Stimulated activated naive CD4-positive, alpha-beta T cell (primary cell): ENCODE measurements around the gene FAM83G.
"Not testable (repeated sequence)": the region's sequence is repeated elsewhere in the genome, so short reads cannot be mapped to it uniquely, and the experiment has no call there.

Experiments used
- DNase-seq, 6 experiments: peaks; one replicate each; lab custom pipeline; 2025; lab: John Stamatoyannopoulos, UW

The FAM83G gene

DNA sequence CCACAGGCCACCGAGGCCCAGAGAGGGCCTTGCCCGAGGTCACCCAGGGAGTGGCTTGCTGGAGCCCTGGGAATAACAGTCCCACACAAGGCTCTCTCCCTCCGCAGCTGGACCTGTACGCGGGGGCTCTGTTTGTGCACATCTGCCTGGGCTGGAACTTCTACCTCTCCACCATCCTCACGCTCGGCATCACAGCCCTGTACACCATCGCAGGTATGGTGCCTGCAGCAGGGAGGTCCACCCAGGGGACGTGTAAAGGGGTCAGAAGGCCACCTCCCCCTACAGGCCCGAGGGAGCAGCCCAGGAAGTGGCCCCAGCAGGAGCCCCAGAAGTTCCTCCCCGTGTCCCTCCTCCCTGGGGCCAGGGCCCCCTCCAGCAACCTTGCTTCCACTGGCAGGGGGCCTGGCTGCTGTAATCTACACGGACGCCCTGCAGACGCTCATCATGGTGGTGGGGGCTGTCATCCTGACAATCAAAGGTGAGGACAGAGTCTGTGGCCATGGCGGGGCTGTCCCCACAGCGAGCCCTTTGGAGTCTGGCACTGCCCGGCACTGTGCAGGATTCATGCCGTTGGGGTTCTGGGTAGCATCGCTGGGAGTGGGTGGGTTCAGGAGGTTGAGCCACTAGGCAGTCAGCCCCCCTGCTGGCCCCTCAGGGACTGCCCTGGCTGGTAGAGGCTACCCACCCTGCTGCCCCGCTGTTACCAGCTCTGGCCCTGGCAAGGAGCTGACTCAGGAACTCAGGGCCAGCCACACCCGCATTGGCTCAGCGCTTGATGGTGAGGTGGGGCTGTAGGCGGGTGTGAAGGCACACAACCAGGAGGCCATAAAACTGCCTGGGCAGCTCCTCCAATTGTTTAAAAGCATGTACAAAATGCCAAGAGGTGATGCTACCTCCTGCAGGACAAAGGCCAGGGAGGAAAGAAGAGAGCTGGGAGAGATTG lies 35.3 kb downstream of the FAM83G start:
- no peak for DNase-seq

DNA sequence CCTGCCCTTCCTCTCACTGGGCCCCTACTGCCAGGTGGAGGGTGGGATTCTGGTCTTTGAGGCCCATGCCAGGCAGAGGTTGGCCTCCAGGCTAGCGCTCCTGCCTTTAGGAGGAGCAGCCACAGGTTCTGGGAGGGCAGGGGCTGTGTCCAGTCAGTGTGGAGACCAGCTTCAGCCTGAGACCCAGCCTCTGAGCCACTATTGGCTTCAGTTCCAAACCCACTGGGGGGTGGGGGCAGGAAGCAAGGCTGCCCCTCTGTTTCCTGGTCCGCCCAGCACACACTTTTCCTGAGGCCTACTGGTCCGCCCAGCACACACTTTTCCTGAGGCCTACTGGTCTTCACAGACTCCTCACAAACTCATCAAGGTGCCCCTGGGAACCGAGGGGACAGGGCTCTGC lies 36.2 kb downstream of the FAM83G start:
- no peak for DNase-seq

DNA sequence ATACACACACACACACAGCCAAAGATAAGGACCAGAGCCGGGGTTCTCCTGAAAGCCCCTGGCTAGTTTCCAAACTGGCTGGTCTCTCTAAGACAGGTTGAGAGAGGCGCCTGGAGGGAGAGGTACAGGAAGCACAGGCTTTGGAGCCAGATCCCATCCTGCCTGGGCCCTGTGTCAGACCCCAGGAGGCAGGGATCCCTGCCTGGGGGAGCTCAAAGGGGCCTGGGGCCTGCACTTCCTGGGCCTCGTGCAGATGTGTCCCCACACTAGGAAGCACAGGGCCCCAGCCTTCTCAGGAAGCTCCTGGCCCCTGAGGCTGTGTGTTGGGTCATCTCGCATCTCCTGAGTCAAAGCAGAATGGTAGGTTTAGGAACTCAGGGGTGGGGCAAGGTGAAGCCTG lies 36.6 kb downstream of the FAM83G start:
- DNase-seq, result no peak

DNA sequence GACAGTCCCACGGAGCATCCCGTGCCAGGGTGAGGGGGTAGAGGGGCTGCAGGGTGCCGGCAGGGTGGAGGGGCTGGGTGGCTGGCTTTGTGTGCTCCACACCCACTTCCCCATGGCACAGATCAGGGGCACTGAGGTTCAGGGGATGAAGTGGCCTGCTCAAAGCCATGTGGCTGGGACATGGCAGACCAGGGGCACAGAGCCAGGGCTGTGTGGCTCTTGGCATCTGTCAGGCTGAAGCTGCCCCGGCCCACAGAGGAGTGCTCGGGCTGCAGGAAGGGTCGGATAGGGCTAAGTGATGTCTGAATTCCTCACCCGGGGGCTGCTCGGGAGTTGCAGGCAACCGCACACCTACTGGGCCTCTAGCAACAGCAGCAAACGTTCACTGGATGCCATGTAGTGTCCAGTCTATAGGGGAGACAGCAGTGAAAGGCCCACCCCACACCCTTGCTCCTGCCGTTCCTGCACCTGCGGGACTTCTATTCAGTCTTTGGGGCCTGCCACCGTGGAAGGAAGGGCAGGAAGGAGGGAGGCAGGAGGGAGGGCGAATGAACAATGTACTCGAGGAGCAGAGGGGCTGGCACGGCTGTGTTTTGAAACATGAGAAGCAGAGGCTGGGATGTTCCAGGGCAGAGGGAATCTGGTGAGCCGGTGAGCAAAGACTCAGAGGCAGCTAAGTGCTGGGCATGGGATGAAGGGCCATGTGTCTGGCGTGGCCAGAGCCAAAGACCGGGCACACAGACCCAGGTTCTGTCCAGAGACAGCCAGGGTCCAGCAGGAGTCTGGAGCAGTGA lies 37.5 kb downstream of the FAM83G start:
- no peak for DNase-seq

DNA sequence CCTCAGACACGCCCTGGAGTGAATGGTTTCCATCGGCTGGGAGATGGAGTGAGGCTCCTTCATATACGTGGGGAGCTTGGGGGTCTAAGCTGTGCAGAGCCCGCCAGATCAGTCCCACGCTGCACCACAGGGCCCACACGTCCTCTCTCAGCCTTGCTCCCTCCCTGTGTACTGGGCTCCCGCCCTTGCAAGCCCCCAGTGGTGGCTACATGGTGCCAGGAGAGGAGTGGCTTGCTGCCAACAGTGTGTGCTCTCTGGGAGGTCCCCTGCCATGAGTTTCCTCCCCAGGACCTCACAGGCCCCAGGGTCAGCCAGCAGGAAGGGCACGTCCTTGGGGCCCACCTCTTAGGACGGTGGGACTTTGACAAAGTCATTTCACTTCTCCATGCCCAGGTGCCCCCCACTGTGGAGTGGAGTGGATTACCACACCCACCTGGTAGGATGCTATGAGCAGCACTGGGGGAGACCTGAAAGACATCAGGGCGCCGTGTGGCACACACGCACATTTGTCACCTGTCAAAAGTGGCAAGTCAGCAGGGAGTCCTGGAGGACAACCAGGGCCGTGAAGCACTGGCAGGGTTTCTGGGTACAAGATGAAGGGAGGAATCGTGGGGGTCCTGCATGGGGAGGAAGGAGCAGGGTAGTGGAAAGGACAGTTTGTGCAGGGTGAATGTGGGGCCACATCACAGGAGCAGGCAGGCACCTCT lies 38.9 kb downstream of the FAM83G start:
- DNase-seq, result no peak

DNA sequence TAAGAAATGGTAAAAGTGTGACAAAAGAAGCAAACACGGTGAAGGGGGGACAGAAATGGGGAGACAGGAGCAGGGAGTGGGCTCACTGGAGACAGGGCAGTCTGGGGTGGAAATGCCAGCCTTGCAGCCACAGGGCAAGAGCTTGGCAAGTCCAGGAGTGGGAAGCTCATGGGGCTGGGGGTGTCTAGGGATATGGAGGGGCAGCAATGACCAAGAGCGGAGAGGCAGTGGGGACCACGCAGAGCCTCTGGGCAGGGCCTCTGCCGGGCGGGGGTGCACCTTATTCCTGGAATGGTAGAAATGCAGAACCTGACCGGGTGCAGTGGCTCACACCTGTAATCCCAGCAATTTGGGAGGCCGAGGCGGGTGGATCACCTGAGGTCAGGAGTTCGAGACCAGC lies 40.0 kb downstream of the FAM83G start:
- DNase-seq, result no peak

DNA sequence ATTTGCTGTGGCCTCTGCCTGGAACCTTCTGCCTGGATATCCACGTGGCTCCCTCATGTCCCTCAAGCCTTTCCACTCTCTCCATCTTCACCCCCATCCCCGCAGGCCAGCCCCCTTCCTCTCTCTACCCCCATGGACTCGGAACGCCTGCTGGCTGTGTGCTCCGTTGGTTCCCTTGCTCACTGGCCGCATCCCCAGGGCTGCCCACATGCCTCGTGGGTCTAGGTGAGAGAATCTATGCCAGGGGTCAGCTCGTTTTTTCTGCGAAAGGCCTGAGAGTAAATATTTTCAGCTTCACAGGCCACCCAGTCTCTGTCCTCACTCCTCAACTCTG lies 40.6 kb downstream of the FAM83G start:
- no peak for DNase-seq

DNA sequence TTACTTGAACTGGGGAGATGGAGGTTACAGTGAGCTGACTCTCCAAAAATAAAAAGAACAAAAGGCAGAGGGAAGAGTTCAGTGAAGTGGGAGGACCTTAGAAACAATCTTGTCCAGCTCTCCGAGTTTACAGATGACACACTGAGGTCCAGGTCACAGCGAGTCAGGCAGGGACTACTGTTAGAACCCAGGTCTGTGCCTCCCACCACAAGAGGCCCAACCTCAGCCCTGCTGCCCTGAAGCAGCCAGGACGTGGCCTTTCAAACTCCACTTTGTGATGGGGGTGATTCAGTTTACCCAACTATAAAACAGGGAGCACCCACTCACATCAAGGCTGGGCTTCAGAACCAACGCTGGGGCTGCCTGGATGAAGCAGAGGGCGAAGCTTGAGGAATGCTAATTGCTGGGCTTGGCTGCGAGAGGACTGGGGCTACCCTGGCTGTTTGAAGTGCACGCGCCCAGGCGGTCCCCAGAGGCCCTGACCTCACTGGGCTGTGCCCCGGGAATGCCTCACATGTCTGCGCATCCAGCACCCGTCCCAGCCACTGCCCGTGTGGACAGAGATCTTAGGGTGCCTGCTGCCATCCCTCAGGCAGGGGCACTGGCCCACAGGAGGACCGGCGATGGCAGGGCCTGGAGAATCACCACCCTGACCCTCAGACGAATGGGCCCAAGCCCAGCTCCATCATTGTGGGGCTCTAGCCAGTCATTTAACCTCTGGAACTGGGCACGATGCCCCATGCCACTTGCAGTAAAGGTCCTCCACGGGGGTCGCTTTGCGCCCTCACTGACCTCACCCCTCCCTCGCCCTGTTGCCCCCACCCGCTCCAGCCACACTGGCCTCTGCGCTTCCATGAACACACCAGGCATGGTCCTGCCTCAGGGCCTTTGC lies 41.2 kb downstream of the FAM83G start:
- DNase-seq, result no peak

DNA sequence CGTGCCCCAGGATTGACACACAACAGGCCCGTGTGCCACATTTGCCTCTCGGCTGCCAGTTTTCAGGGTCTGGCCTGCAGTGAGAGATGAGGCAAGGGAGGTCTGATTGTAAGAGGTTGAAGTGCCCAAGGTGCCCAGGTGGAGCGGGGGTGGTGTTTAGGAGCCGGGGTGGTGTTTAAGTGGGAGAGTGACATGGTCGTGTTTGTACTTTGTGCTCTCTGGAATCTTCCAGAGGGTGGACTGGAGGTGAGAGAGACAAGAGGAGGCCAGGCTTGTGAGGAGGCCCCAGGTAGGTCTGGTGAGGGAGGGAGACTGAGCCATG lies 42.1 kb downstream of the FAM83G start:
- no peak for DNase-seq

DNA sequence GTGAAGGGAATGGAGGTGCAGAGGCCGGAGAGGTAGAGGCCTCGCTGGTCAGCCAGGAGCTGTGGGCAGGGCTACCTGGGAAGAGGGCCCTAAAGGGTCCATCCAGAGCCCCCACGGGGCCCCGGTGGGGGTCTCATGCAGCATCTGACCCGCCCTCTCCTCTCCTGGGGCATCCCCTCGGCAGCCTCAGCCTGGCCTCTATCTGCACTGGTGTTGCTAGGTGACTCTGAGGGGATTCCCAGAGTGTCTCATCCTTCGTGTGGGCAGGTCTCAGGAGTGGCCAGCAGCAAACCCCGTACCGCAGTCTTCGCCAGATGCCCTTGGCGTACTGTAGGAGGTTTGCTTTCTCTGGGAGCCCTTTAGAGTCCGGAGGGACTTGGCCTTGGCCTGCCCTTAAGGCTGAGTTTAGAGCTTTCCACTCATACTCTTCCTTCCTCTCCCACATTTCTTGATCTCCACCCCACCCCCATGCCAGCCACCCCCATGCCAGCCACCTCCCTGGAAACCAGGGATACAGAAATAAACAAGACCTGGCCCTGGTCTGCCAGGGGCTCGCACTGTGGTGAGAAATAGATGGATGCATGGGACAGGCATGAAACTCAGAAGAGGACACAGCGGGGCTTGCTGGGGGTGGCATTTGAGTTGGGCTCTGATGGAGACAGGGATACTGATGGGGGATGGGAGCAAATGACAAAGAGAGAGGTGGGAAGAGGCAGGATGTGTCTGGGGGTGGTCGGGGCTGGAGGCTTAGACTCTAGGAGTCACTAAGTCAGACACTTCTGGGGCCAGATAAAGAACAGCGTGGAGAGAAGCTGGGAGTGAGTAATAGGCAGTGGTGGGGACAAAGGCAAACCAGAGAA lies 42.7 kb downstream of the FAM83G start:
- no peak for DNase-seq

DNA sequence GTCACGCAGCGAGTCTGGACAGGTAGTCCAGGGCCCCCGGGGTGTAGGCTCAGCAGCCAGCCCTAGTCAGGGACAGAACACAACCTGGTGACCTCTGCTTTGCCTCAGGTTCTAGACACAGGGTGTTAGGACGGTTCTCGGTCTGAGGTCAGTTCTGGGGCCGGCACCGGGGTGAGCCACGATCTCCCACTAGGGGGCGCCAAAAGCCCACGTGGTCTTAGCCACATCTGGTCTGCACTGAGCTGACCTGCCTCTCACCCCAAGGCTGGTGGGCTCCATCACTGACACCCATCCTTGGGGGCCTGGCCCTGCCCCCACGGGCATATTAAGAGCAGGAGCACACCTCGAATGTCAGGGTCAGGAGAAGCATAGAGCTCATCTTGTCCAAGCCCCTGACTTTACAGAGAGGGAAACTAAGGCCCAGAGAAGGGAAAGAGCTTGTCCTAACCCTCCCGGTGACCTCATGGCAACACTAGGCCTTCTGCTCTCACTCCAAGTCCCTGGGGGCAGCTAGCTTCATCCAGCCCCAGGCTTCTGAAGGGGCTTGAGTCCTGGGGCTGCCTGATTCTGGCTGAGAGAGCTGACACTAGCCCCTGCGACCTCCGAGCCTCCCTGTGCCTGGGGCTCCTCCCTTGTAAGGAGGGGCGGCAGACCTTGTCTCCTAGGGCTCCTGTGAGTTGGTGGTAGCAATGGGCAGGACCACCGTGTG lies 43.6 kb downstream of the FAM83G start:
- DNase-seq, result peak in 5 of 6 experiments; percentile 39 to 66 (median 56)

DNA sequence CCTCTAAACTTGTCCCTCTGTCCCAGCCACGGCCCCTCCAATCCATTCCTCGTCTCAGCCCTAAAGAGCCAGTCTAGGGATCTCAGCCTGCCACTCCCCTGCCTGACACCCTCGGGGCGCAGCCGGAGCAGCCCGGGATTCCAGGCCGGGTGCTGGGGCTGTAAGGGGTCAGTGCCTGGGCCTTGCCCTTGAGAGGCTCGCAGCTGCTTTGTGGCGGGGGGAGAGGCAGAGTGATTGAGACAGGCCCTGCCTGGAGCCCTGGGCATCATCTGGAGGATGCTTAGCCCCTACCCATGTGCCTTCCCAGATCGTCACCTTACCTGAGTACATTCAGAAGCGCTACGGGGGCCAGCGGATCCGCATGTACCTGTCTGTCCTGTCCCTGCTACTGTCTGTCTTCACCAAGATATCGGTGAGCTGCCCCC lies 44.3 kb downstream of the FAM83G start:
- DNase-seq, result no peak

DNA sequence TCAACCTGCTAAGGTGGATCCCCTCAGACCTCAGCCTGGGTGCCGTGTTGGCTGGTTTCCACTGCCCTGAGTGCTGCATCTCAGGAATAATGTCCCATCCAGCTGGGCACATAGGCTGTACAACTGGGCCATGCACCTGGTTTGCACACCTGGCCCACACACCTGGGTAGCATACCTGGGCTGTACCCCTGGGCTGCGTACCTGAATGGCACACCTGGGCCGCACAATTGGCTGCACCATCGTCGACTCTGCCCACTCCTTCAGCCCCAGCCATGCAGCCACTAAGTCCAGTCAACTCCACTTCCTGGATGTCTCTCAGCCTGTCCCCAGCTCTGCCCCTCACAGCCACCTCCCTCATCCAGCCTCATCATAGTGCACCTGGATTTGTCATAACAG lies 44.7 kb downstream of the FAM83G start:
- DNase-seq, result no peak

DNA sequence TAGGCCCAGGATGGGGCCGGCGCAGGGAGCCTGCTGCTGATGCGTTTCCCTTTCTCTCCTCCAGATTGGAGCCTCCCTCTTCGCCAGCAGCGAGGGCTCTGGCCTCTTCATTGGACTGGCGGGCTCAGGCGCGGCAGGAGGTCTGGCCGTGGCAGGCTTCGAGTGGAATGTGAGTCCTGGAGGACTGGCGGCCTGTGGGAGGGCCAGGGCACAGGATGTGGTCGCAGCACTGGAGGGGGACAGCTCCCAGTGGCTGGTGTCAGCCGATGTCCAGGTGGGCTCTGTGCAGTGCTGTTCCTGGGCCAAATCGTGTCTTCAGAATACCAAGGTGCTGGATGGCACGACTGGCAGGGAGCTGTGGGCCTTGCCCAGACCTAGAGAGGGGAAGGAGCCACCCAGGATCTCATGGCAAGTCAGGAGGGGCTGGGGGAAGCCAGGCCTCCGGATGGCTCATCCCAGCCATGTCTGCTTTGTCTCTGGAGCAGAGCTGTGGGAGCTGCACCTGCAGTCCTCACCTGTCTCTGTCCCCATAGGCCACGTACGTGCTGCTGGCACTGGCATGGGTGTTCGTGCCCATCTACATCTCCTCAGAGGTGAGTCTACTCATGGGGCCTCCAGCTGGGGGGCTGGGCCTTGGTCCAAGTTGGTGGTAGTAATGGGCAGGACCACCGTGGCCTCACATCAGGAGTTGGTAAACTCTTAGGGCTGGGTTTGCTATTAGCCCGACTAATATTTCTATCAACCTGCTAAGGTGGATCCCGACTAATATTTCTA lies 45.3 kb downstream of the FAM83G start:
- no peak for DNase-seq

DNA sequence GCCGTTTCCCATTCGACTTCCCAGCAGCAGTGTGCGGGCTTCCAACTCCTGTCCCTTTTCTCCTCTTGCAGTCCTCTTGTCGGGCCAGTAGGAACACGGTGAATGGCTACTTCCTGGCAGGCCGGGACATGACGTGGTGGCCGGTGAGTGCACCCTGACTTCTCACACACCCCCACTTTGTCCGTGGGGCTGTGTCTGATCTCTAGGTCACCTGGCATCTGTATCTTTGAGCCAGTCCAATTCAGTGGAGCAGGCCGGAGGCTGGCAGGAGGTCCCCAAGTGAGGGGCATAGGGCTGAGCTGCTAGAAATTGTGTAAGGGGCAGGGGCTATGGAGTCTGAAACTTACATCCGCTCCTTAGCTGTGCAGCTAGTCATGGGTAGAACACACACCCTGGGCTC lies 46.0 kb downstream of the FAM83G start:
- no peak for DNase-seq

DNA sequence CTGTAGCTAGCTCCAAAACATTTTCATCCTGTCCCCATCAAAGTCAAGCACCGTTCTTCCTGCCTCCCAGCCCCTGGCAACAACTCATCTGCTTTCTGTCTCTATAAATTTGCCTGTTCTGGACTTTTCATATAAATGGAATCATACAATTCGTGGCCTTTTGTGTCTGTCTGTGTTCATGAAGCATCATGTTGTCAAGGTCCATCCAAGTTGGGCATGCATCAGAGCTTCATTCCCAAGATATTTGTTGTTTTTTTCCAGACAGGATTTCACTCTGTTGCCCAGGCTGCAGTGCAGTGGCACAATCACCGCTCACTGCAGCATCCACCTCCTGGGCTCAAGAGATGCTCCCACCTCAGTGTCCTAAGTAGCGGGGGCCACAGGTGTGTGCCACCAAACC lies 46.7 kb downstream of the FAM83G start:
- no peak for DNase-seq

DNA sequence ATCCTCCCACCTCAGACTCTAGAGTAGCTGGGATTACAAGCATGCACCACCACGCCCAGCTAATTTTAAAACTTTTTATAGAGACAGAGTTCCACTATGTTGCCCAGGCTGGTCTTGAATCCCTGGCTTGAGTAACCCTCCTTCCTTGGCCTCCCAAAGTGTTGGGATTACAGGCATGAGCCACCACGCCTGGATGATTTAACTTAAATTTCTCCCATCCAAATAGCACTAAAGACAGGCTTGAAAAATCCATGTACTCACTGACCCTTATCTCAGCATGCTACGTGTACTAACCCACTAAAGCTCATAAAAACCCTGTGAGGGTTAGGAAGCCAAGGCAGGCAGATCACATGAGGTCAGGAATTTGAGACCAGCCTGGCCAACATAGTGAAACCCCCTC lies 48.0 kb downstream of the FAM83G start:
- DNase-seq, result no peak

DNA sequence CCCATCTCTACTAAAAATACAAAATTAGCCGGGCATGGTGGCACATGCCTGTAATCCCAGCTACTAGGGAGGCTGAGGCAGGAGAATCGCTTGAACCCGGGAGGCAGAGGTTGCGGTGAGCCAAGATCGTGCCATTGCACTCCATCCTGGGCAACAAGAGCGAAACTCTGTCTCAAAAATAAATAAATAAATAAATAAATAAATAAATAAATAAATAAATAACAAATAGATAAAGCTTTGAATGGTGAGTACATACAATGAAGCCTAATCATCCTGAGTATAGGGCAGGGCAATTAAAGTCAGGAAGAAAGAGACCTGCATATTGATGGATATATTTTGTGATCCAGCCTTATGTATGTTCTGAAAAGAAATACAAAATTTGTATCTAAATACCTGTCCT lies 48.5 kb downstream of the FAM83G start:
- not testable (repeated sequence) for DNase-seq

DNA sequence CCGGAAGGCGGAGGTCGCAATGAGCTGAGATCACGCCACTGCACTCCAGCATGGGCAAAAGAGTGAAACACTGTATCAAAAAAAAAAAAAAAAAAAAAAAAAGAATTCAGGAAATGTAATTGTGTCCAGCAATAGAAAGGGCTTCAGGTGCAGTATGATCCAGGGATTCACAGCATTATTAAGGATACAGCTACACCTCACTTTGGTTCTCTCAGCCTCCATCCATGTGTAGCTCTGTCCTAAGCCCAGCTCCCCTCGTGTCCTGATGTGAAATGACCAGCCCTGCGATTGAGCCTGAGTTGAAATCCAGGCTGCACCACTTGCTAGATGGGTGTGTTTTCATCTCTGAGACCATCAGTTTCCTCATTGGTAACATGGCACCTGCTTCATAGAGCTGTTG lies 49.6 kb downstream of the FAM83G start:
- DNase-seq, result no peak
